GM12878 (cell line): ENCODE results near the gene AOPEP. TPM values are rescaled to one million over a fixed set of nuclear protein-coding genes. Genes with fewer than 3 reads are reported as not detected.

Experiments used
- ATAC-seq: fragments of 200-7000 bp; cut with Tn5 transposase; 3 replicates; pipeline ENCODE4 v1.9.1; 2020; ENCODE audit warnings: mild to moderate bottlenecking, moderate library complexity
- BruUV-seq: library from RNA; stranded (reverse); fragments of 400-500 nt; replicated peaks from 2 replicates; lab custom pipeline; 2021; lab: Mats Ljungman, UMichigan
- CTCF ChIA-PET: fragments of 300-600 bp; sonication (Branson Sonifier 250); formaldehyde crosslinking; extraction: SDS; loops from one replicate; lab custom pipeline; 2021; ENCODE audit warnings: inconsistent platforms; lab: Yijun Ruan, JAX
- POLR2A ChIA-PET: fragments of 350-600 bp; formaldehyde crosslinking; extraction: SDS; loops from one replicate; lab custom pipeline; 2021; ENCODE audit warnings: inconsistent platforms; lab: Charles Lee
- RAD21 ChIA-PET: fragments of 300-600 bp; sonication (Branson Sonifier 250); formaldehyde crosslinking; loops from one replicate; lab custom pipeline; 2023; ENCODE audit warnings: antibody characterized with exemption; ENCODE audit not compliant: unreplicated experiment; lab: Charles Lee
- SMC1A ChIA-PET: fragments of 300-600 bp; sonication (Branson Sonifier 250); formaldehyde crosslinking; loops from one replicate; lab custom pipeline; 2023; ENCODE audit not compliant: unreplicated experiment, uncharacterized antibody; lab: Charles Lee
- DNase-seq: peaks from one replicate; pipeline ENCODE4 v3.0.0-alpha.2; 2011; ENCODE audit warnings: low read depth, low spot score
- FAIRE-seq: peaks from 3 replicates; lab custom pipeline; 2011; peaks lifted over from hg19 to GRCh38; lab: Jason Lieb, UNC
- H2AFZ ChIP-seq: 2 replicates; pipeline ENCODE4 v1.6.0; 2011; ENCODE audit warnings: low read depth, low read length, control low read depth; ENCODE audit not compliant: control insufficient read depth
- H3K27ac ChIP-seq: 2 replicates; pipeline ENCODE4 v1.5.1; 2011; ENCODE audit warnings: control low read depth; ENCODE audit not compliant: control insufficient read depth, insufficient read depth
- H3K27me3 ChIP-seq, 2 experiments: replicated peaks in 1 of 2; 2 replicates each; pipeline versions ENCODE4 v1.6.0 to v1.6.1; 2011; ENCODE audit warnings: low read length in 1 of 2; ENCODE audit not compliant: control insufficient read depth in 2 of 2, insufficient read depth in 2 of 2
- H3K36me3 ChIP-seq, 2 experiments: 2 replicates each; pipeline ENCODE4 v1.5.1; 2011; ENCODE audit warnings: low read length in 1 of 2; ENCODE audit not compliant: control insufficient read depth in 2 of 2, insufficient read depth in 2 of 2
- H3K4me1 ChIP-seq: 2 replicates; pipeline ENCODE4 v1.6.1; 2011; ENCODE audit warnings: mild to moderate bottlenecking, low read length, moderate library complexity, mixed read lengths; ENCODE audit not compliant: control insufficient read depth, insufficient read depth
- H3K4me2 ChIP-seq: 2 replicates; pipeline ENCODE4 v1.6.0; 2011; ENCODE audit warnings: control low read depth; ENCODE audit not compliant: control insufficient read depth, insufficient read depth
- H3K4me3 ChIP-seq: fragments of 200-600 bp; sonication (generic); 2 replicates; pipeline ENCODE4 v1.5.1; 2016
- H3K79me2 ChIP-seq: 2 replicates; pipeline ENCODE4 v1.6.0; 2011; ENCODE audit warnings: low read length; ENCODE audit not compliant: control insufficient read depth, insufficient read depth
- H3K9ac ChIP-seq: 2 replicates; pipeline ENCODE4 v1.8.0; 2011; ENCODE audit warnings: low read length, control low read depth, mixed read lengths; ENCODE audit not compliant: control insufficient read depth, insufficient read depth
- H3K9me3 ChIP-seq: replicated peaks from 3 replicates; pipeline ENCODE4 v1.5.1; 2011; ENCODE audit warnings: mild to moderate bottlenecking, low read length; ENCODE audit not compliant: control insufficient read depth, insufficient read depth
- H4K20me1 ChIP-seq: 2 replicates; pipeline ENCODE4 v1.6.0; 2011; ENCODE audit not compliant: control insufficient read depth, insufficient read depth
- BRCA1 ChIP-seq: IDR thresholded peaks from 2 replicates; pipeline ENCODE4 v1.6.1; 2011; ENCODE audit warnings: low read depth, low read length, improper control_type of control experiment
- GABPA ChIP-seq: IDR thresholded peaks from 2 replicates; pipeline ENCODE4 v1.6.1; 2014; ENCODE audit warnings: antibody characterized with exemption, low read depth, mild to moderate bottlenecking, inconsistent platforms
- JUNB ChIP-seq: IDR thresholded peaks from 2 replicates; pipeline ENCODE4 v1.6.1; 2016; ENCODE audit warnings: antibody characterized with exemption, mild to moderate bottlenecking
- NFIC ChIP-seq: IDR thresholded peaks from 2 replicates; pipeline ENCODE4 v1.6.1; 2012; ENCODE audit warnings: low read depth, mild to moderate bottlenecking, inconsistent platforms, low read length, moderate library complexity
- POLR2AphosphoS5 ChIP-seq: IDR thresholded peaks from 2 replicates; pipeline ENCODE4 v1.6.1; 2011; ENCODE audit warnings: mild to moderate bottlenecking, low read length, inconsistent platforms
- RELB ChIP-seq: fragments of 450-650 bp; IDR thresholded peaks from 2 replicates; pipeline ENCODE4 v1.6.1; 2017; ENCODE audit warnings: low read depth, mild to moderate bottlenecking, moderate library complexity
- TCF12 ChIP-seq: IDR thresholded peaks from 2 replicates; pipeline ENCODE4 v1.6.1; 2011; ENCODE audit warnings: low read depth, mild to moderate bottlenecking, low read length
- TCF7 ChIP-seq: IDR thresholded peaks from 2 replicates; pipeline ENCODE4 v1.6.1; 2014; ENCODE audit warnings: antibody characterized with exemption, borderline replicate concordance
- ZBTB40 ChIP-seq: fragments of 450-650 bp; IDR thresholded peaks from 2 replicates; pipeline ENCODE4 v1.6.1; 2016; ENCODE audit warnings: mild to moderate bottlenecking, moderate library complexity, borderline replicate concordance
- WGBS: methylation state at CpG from one replicate; pipeline ENCODE4 v1.1.6; 2016; ENCODE audit warnings: low lambda C conversion rate; ENCODE audit not compliant: insufficient replicate concordance, insufficient coverage; ENCODE audit errors: missing lambda C conversion rate; 5-methylcytosine and 5-hydroxymethylcytosine counted together
- in situ Hi-C: fragments of 300-500 bp; cut with MboI; formaldehyde crosslinking; loops from 9 replicates; pipeline ENCODE4 v1.14.3; 2018; ENCODE audit warnings: mixed read lengths
- intact Hi-C: fragments of 100-400 bp; cut with micrococcal nuclease; formaldehyde crosslinking; loops from one replicate; pipeline ENCODE4 v1.14.2; 2022; ENCODE audit not compliant: unreplicated experiment
- polyA plus RNA-seq, 11 experiments: library from polyadenylated mRNA; depleted of rRNA in 4 of 11; unstranded in 6 of 11; stranded (reverse) in 5 of 11; fragments of >200 nt; fragmentation: Nextera tagmentation in 4 of 11; fragmentation: Illumina TruSeq in 1 of 11; extraction: Ambion mirVana in 4 of 11; extraction: Trizol in 1 of 11; gene quantifications; 1 replicate in 1 of 11; 2 replicates in 10 of 11; pipeline versions ENCODE4 v1.2.1 to v1.2.3, GENCODE V29; 2011 to 2016; ENCODE audit warnings: inconsistent platforms in 2 of 11, missing spikeins in 2 of 11, low read depth in 1 of 11
- total RNA-seq, 4 experiments: library from RNA; depleted of rRNA in 3 of 4; stranded (reverse); fragments of >200 nt in 3 of 4; fragmentation: Illumina TruSeq in 1 of 4; extraction: Trizol in 1 of 4; gene quantifications; 2 replicates each; pipeline versions ENCODE4 v1.2.1 to v1.2.3, GENCODE V29; 2013 to 2021

The AOPEP gene
- total and polyA plus RNA-seq, 10 of the 15 experiments (the other 5 are each of a cell fraction or from before 2014, with no cell fraction given), result 2.3 to 16.9 (median 10.1) TPM

GRCh38 chr9:95062596-95063065 lies 336.1 kb downstream of the AOPEP start:
- no peak for DNase-seq
- no peaks in the 10 kb centered on the region for H4K20me1 ChIP-seq
- ChIA-PET SMC1A (no interaction called here), RAD21 (no interaction called here), CTCF (no interaction called here), POLR2A (no interaction called here)
- intact Hi-C loops (no loop called here), in situ Hi-C loops (no loop called here)
- H3K4me1 ChIP-seq, result no peaks in the 10 kb centered on the region
- no peak for FAIRE-seq
- H3K9ac ChIP-seq, result no peak overlapping the region
- BruUV-seq, result no TSS peak
- no peak overlapping the region for H3K27ac ChIP-seq
- H3K9me3 ChIP-seq, result no peaks in the 10 kb centered on the region
- no peak overlapping the region for H2AFZ ChIP-seq
- ATAC-seq, result no peak
- TF ChIP-seq ZBTB40 (no peak), BRCA1 (no peak), TCF12 (no peak), NFIC (no peak), GABPA (no peak), RELB (no peak), TCF7 (no peak), POLR2AphosphoS5 (no peak), JUNB (no peak)
- H3K36me3 ChIP-seq, result peaks cover 4% of the 10 kb centered on the region in 2 experiments; a peak in 2 of 4 replicates
- H3K4me2 ChIP-seq, result no peak overlapping the region
- 86% methylated on average over 7 of the region's 7 CpGs for WGBS
- H3K4me3 ChIP-seq, result no peak overlapping the region
- no peaks in the 10 kb centered on the region for H3K79me2 ChIP-seq
- H3K27me3 ChIP-seq, result no peaks in the 10 kb centered on the region
